Astrocyte of the spinal cord (primary cell): ENCODE data around the gene TSPAN10.

Experiments used
- DNase-seq: peaks from one replicate; pipeline ENCODE4 v3.0.0; 2011; ENCODE audit warnings: low read depth, low spot score
- H3K4me3 ChIP-seq: 2 replicates; pipeline ENCODE4 v1.5.1; 2011; ENCODE audit warnings: low read depth, mild to moderate bottlenecking, low read length, moderate library complexity
- in situ Hi-C: cut with HindIII; loops from 2 replicates; pipeline ENCODE4 v1.10.0; 2017; ENCODE audit warnings: low sequenced_read_pairs
- TF ChIP-seq, protein P1 (sequence below): IDR thresholded peaks from 2 replicates; pipeline ENCODE4 v1.5.1; 2012; ENCODE audit warnings: low read depth, mild to moderate bottlenecking, low read length, inconsistent platforms

Gene TSPAN10

DNA sequence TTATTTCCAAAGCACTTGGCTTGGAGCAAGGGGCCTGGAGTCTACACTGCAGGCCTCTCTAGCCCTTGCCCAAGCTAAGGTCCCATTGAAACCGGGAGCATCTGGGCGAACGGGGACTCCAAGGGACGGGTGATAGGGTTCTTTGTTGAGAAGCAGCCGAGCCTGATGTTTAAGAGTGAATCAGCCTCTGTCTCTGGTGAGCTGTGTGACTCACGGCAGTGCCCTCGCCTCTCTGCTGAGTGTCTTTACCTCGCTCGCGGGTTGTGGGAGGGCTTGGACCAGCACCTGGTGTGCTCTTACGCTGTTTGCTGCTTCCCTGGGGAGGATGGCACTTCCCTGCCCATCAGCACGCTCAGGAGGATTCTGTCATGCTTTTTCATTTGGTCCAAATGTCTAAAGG, 48.1 kb downstream of the TSPAN10 start:
- H3K4me3 ChIP-seq = peak overlapping the region; percentile 94
- in situ Hi-C loops = no loop called here
- peak; percentile 54 for DNase-seq
- TF ChIP-seq, protein P1, sequence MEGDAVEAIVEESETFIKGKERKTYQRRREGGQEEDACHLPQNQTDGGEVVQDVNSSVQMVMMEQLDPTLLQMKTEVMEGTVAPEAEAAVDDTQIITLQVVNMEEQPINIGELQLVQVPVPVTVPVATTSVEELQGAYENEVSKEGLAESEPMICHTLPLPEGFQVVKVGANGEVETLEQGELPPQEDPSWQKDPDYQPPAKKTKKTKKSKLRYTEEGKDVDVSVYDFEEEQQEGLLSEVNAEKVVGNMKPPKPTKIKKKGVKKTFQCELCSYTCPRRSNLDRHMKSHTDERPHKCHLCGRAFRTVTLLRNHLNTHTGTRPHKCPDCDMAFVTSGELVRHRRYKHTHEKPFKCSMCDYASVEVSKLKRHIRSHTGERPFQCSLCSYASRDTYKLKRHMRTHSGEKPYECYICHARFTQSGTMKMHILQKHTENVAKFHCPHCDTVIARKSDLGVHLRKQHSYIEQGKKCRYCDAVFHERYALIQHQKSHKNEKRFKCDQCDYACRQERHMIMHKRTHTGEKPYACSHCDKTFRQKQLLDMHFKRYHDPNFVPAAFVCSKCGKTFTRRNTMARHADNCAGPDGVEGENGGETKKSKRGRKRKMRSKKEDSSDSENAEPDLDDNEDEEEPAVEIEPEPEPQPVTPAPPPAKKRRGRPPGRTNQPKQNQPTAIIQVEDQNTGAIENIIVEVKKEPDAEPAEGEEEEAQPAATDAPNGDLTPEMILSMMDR = no peak

DNA sequence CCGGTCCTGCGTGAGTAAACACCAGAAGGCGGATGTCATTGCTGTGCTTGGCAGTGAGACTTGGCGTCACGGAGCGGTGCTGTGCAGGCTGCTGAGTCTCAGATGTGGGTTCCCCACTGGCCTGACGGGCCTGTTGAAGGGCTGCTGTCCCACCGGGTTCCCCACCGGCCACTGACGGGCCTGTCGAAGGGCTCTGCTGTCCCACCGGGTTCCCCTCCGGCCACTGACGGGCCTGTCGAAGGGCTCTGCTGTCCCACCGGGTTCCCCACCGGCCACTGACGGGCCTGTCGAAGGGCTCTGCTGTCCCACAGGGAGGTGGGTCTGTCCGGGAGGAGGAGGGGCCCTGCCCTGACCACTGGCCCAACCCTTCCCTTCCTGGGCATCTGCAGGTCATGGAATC, 49.6 kb downstream of the TSPAN10 start:
- no peak overlapping the region for H3K4me3 ChIP-seq
- TF ChIP-seq, protein P1 = no peak
- in situ Hi-C loops = no loop called here
- DNase-seq = no peak

DNA sequence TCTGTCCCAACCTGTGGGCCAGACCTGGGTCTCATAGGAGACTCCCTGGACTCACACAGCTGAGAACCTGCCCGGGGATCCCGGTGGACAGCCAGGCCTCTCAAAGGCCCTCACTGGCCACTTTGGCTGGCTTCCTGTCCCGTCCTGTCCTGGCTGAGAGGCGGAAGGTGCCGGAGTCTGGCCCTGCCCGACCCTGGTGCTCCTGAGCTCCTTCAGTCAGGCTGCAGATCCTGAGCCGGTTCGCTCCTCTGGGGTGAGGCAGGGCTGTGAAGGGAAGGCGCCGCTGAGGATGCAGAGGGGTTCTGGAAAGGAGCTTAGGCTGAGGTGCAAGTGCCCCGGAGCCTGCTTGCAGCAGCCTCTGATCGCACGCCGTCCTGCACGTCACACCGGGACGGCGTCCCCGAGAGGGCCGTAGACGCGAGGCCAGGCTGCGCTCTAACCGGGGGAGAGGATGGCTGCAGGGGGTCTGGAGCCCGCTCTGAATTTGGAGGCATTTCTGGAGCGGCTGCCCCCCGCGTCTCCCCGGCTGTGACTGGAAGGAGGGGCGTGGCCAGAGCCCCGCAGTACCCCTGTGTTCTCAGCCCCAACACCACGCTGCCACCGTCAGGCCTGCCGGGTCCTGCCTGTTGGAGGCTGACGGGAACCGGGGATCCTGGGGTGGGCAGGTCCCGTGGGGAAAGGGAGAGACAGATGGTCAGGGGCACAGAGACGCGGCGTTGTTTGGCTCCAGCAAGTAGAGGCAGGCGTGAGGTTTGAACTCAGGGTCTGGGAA, 51.0 kb downstream of the TSPAN10 start:
- no peak for DNase-seq
- in situ Hi-C loops = no loop called here

DNA sequence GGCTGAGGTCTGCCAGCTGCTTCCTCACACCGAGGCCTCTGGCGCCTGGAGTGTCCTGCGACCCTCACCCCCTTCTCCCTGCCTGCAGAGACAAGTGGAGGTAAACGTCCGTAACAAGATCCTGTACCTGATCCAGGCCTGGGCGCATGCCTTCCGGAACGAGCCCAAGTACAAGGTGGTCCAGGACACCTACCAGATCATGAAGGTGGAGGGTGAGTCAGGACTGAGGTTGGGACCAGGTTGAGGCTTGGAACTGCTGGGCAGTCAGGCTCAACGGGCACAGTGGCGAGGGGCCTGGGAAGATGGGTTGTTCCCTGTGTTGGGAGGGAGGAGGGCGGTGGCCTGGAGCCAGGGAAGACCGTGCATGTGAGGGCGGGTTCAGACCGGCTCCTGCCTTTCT, 51.6 kb downstream of the TSPAN10 start:
- in situ Hi-C loops = no loop called here
- DNase-seq = no peak
- H3K4me3 ChIP-seq = no peak overlapping the region
- TF ChIP-seq, protein P1 = no peak

More for the DNA sequence above, 51.0 kb downstream of the TSPAN10 start:
- H3K4me3 ChIP-seq = no peak overlapping the region
- TF ChIP-seq, protein P1 = no peak

DNA sequence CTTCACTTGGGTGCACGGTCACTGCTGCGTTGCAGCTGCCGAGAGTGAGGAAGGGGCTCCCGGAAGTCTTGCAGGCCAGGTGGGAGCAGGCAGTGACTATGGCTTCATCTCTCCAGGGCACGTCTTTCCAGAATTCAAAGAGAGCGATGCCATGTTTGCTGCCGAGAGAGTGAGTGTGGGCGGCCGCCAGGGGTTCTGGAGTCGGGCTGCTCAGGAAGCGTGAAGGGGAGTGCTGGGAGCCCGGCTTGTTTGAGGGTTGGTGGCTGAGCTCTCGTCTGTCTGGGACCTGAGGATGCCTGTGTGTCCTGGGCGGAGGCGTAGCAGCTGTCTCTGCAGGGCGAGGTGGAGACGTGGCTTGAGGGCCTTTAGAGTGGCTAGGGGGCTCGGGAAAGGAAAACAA, 53.1 kb downstream of the TSPAN10 start:
- in situ Hi-C loops = no loop called here
- TF ChIP-seq, protein P1 = no peak
- no peak overlapping the region for H3K4me3 ChIP-seq
- DNase-seq = no peak

DNA sequence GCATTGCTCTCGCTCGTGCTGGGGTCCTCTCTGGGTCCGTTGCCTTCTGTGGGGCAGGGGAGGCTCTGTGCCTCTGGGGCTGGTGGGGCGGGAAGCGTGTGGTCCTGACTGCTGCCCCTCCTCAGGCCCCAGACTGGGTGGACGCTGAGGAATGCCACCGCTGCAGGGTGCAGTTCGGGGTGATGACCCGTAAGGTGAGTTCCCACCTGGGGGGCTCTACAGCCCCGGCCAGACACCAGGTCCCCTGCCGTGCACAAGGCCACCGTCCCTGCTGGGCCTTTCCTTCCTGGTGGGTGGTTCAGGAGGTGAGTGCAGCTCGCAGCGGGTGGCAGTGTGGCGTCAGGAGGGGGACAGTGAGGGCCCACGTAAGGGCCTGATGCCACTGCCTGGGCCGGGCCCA, 53.6 kb downstream of the TSPAN10 start:
- no peak overlapping the region for H3K4me3 ChIP-seq
- DNase-seq = no peak
- TF ChIP-seq, protein P1 = no peak
- in situ Hi-C loops = no loop called here

DNA sequence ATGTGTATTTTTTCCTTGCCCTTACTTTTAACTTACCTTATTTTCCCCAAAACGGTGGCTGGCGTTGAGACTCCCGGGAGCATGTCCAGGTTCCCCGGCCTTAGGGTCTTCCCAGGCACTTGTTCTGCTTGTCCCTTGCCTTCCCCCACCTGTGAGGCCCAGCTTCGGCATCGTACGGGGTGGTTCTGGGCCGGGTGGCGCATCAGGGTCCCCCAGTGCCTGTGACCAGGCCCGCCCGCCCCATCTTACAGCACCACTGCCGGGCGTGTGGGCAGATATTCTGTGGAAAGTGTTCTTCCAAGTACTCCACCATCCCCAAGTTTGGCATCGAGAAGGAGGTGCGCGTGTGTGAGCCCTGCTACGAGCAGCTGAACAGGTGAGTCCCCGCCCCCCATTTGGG, 54.2 kb downstream of the TSPAN10 start:
- H3K4me3 ChIP-seq = no peak overlapping the region
- TF ChIP-seq, protein P1 = no peak
- in situ Hi-C loops = no loop called here
- no peak for DNase-seq
